Endothelial cell of umbilical vein (primary cell): ENCODE measurements around the gene CSNK2B. TPM values are rescaled to one million over a fixed set of nuclear protein-coding genes. Genes with fewer than 3 reads are reported as not detected.

Experiments
- BruUV-seq: library from RNA; stranded (reverse); fragments of 400-500 nt; replicated peaks from 2 replicates; lab custom pipeline; 2021; lab: Mats Ljungman, UMichigan
- CTCF ChIA-PET: fragments of 300-600, 350-600 bp; sonication (Branson Sonifier 250); formaldehyde crosslinking; loops from one replicate; lab custom pipeline; 2021; ENCODE audit warnings: antibody characterized with exemption, inconsistent platforms; lab: Charles Lee
- POLR2A ChIA-PET: fragments of 300-600, 350-600 bp; sonication (Branson Sonifier 250); formaldehyde crosslinking; loops from one replicate; lab custom pipeline; 2021; ENCODE audit warnings: antibody characterized with exemption, inconsistent platforms; lab: Charles Lee
- DNase-seq: peaks from one replicate; pipeline ENCODE4 v3.0.0-alpha.2; 2011; ENCODE audit warnings: low read depth, low spot score
- FAIRE-seq: peaks from 2 replicates; lab custom pipeline; 2011; peaks lifted over from hg19 to GRCh38; lab: Jason Lieb, UNC
- H2AFZ ChIP-seq: 2 replicates; pipeline ENCODE4 v1.6.0; 2012; ENCODE audit warnings: low read depth, low read length, control low read depth, inconsistent platforms
- H3K27ac ChIP-seq: 2 replicates; pipeline ENCODE4 v1.5.1; 2011; ENCODE audit warnings: low read depth, mild to moderate bottlenecking, control low read depth, low read length, moderate library complexity; ENCODE audit not compliant: insufficient read depth
- H3K27me3 ChIP-seq, 2 experiments: 2 replicates each; pipeline versions ENCODE4 v1.6.0 to v1.6.1; 2011; ENCODE audit warnings: low read length in 2 of 2, mixed read lengths in 1 of 2; ENCODE audit not compliant: control insufficient read depth in 2 of 2, insufficient read depth in 2 of 2
- H3K36me3 ChIP-seq, 2 experiments: 2 replicates in 1 of 2; 3 replicates in 1 of 2; pipeline ENCODE4 v1.5.1; 2011; ENCODE audit warnings: low read length in 2 of 2, mild to moderate bottlenecking in 1 of 2, moderate library complexity in 1 of 2; ENCODE audit not compliant: control insufficient read depth in 2 of 2, insufficient read depth in 2 of 2; ENCODE audit errors: extremely low read depth in 1 of 2
- H3K4me1 ChIP-seq: 3 replicates; pipeline ENCODE4 v1.5.1; 2011; ENCODE audit warnings: mild to moderate bottlenecking, low read length; ENCODE audit not compliant: control insufficient read depth, insufficient read depth; ENCODE audit errors: extremely low read depth
- H3K4me2 ChIP-seq: 2 replicates; pipeline ENCODE4 v1.6.1; 2011; ENCODE audit warnings: low read length, control low read depth, mixed read lengths; ENCODE audit not compliant: insufficient read depth
- H3K4me3 ChIP-seq, 3 experiments: fragments of 200-600 bp in 1 of 3; sonication (generic), shearing (Covaris generic) in 1 of 3; replicated peaks in 1 of 3; 2 replicates each; pipeline ENCODE4 v1.5.1; 2011 to 2016; ENCODE audit warnings: control low read depth in 3 of 3, low read length in 3 of 3, mild to moderate bottlenecking in 2 of 3, inconsistent platforms in 1 of 3, low read depth in 1 of 3, moderate library complexity in 1 of 3; ENCODE audit not compliant: insufficient read depth in 1 of 3
- H3K79me2 ChIP-seq: 2 replicates; pipeline ENCODE4 v1.6.0; 2012; ENCODE audit warnings: low read length, inconsistent platforms; ENCODE audit not compliant: control insufficient read depth, insufficient read depth
- H3K9ac ChIP-seq: replicated peaks from 2 replicates; pipeline ENCODE3; 2011; ENCODE audit warnings: low read length, control low read depth; ENCODE audit not compliant: insufficient read depth; ENCODE audit errors: extremely low read depth
- H3K9me1 ChIP-seq: replicated peaks from 3 replicates; pipeline ENCODE4 v1.6.0; 2011; ENCODE audit warnings: mild to moderate bottlenecking, low read length; ENCODE audit not compliant: control insufficient read depth, insufficient read depth; ENCODE audit errors: extremely low read depth
- H3K9me3 ChIP-seq: replicated peaks from 2 replicates; pipeline ENCODE4 v1.5.1; 2012; ENCODE audit warnings: low read length, inconsistent platforms; ENCODE audit not compliant: control insufficient read depth, insufficient read depth
- H4K20me1 ChIP-seq: replicated peaks from 2 replicates; pipeline ENCODE3; 2011; ENCODE audit warnings: mild to moderate bottlenecking, low read length; ENCODE audit not compliant: control insufficient read depth, insufficient read depth; ENCODE audit errors: extremely low read depth
- EZH2 ChIP-seq: IDR thresholded peaks from 2 replicates; pipeline ENCODE4 v1.6.1; 2012; ENCODE audit warnings: borderline replicate concordance, low read depth, mild to moderate bottlenecking, moderate library complexity, low read length, inconsistent platforms; ENCODE audit not compliant: severe bottlenecking
- FOS ChIP-seq: IDR thresholded peaks from 2 replicates; pipeline ENCODE4 v1.6.1; 2011; ENCODE audit warnings: mild to moderate bottlenecking, low read length, moderate library complexity, borderline replicate concordance; ENCODE audit not compliant: insufficient read depth
- GATA2 ChIP-seq: IDR thresholded peaks from 2 replicates; pipeline ENCODE4 v1.7.0; 2011; ENCODE audit warnings: low read depth, mild to moderate bottlenecking, moderate library complexity, mixed read lengths, low read length; ENCODE audit not compliant: insufficient read length, insufficient read depth
- JUN ChIP-seq: IDR thresholded peaks from 2 replicates; pipeline ENCODE4 v1.6.1; 2011; ENCODE audit warnings: borderline replicate concordance, low read depth; ENCODE audit not compliant: insufficient read length, insufficient read depth
- MYC ChIP-seq: IDR thresholded peaks from one replicate; pipeline ENCODE4 v1.6.1; 2011; ENCODE audit warnings: mild to moderate bottlenecking, low read depth, low read length
- POLR2A ChIP-seq: IDR thresholded peaks from 2 replicates; pipeline ENCODE4 v1.6.1; 2012; ENCODE audit warnings: low read depth, mild to moderate bottlenecking, control low read depth, low read length
- POLR2AphosphoS5 ChIP-seq: IDR thresholded peaks from 2 replicates; pipeline ENCODE4 v1.6.1; 2012; ENCODE audit warnings: low read depth, mild to moderate bottlenecking, control low read depth, low read length, moderate library complexity; ENCODE audit not compliant: insufficient read depth
- dilution Hi-C: fragments of 300-500 bp; cut with MboI; formaldehyde crosslinking; loops from one replicate; pipeline ENCODE4 v1.15.0; 2019; ENCODE audit warnings: low sequenced_read_pairs; ENCODE audit not compliant: extremely low pct_ligation_motif_present
- intact Hi-C: fragments of 100-400 bp; cut with micrococcal nuclease; formaldehyde crosslinking; loops from one replicate; pipeline ENCODE4 v1.10.0; 2022
- polyA plus RNA-seq, 4 experiments: library from polyadenylated mRNA; depleted of rRNA in 3 of 4; stranded (reverse) in 3 of 4; unstranded in 1 of 4; fragments of >200 nt; gene quantifications; 2 replicates each; pipeline versions ENCODE4 v1.2.1 to v1.2.3, GENCODE V29; 2011 to 2012; ENCODE audit warnings: missing spikeins in 1 of 4
- total RNA-seq: library from RNA; stranded (reverse); gene quantifications from 2 replicates; pipeline ENCODE4 v1.2.3, GENCODE V29; 2021
- TF ChIP-seq, protein P1 (sequence below), 2 donors: IDR thresholded peaks; 1 replicate in 1 of 2; 2 replicates in 1 of 2; pipeline ENCODE4 v1.5.1; 2011; ENCODE audit warnings: low read length in 2 of 2, mild to moderate bottlenecking in 2 of 2, moderate library complexity in 2 of 2, control low read depth in 1 of 2, inconsistent platforms in 1 of 2, low read depth in 1 of 2; ENCODE audit not compliant: insufficient read depth in 1 of 2; ENCODE audit errors: extremely low read depth in 1 of 2
- TF ChIP-seq, protein P2 (sequence below): IDR thresholded peaks from 2 replicates; pipeline ENCODE4 v1.6.1; 2011; ENCODE audit not compliant: insufficient read depth, insufficient read length

CSNK2B gene
- total and polyA plus RNA-seq, 2 donors (not counting 3 experiments of a cell fraction or from before 2014, with no cell fraction given), result 159 to 206 TPM

- peaks cover 0 to 34% of the 10 kb centered on the region in 2 experiments for H3K36me3 ChIP-seq
- no peak overlapping the region for H3K4me2 ChIP-seq
- dilution Hi-C loops (no loop called here), intact Hi-C loops (no loop called here)
- CTCF ChIA-PET, result interaction anchor here (1.0 to 2.1 kb wide), 2 partner anchors 13 to 143 kb away, joined by 3 to 5 read pairs; no protein-coding TSS in a partner anchor
- H3K9me3 ChIP-seq, result no peaks in the 10 kb centered on the region
- POLR2A ChIA-PET, result no interaction called here
- no peaks in the 10 kb centered on the region for H3K27me3 ChIP-seq
- H3K79me2 ChIP-seq, result no peaks in the 10 kb centered on the region
- no peak for FAIRE-seq
- no peak overlapping the region for H3K9ac ChIP-seq
- H2AFZ ChIP-seq, result no peak overlapping the region
- H4K20me1 ChIP-seq, result no peaks in the 10 kb centered on the region
- no peak overlapping the region for H3K27ac ChIP-seq
- peaks cover 12% of the 10 kb centered on the region for H3K4me1 ChIP-seq
- BruUV-seq, result no TSS peak
- DNase-seq, result no peak
- H3K4me3 ChIP-seq, result no peak overlapping the region
- TF ChIP-seq EZH2, result no peak
- H3K9me1 ChIP-seq, result no peaks in the 10 kb centered on the region
Measured at GRCh38 chr6:31686483-31686882, 20.6 kb downstream of the CSNK2B start.

DNA sequence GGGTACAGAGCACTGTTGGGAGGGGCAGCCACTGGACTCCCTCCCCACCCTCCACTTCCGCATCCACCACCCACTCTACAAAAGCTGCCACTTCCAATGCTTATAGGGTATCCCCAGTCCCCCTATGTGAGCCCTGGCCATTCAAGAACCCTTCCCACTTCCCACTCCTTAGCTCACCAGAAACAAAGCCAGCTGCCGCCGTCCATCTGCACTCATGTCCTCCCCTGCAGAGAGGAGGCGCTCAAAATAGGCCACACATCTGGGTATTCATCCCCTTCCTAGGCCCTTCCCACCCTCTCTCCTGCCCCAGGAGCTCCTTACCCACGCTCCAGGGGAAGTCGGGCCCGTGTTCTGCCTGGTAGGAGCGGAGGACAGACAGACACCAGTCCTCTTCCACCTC lies 21.4 kb downstream of the CSNK2B start:
- no peak overlapping the region for H3K4me2 ChIP-seq
- dilution Hi-C loops (no loop called here), intact Hi-C loops (no loop called here)
- H3K27me3 ChIP-seq, result no peaks in the 10 kb centered on the region
- no peaks in the 10 kb centered on the region for H3K79me2 ChIP-seq
- POLR2A ChIA-PET, result no interaction called here
- FAIRE-seq (no peak), DNase-seq (no peak)
- H3K36me3 ChIP-seq, result peaks cover 0 to 34% of the 10 kb centered on the region in 2 experiments
- no peak overlapping the region for H3K27ac ChIP-seq
- no peak overlapping the region for H2AFZ ChIP-seq
- no peak for TF ChIP-seq GATA2
- TF ChIP-seq POLR2A, result no peak
- TF ChIP-seq, protein P1, sequence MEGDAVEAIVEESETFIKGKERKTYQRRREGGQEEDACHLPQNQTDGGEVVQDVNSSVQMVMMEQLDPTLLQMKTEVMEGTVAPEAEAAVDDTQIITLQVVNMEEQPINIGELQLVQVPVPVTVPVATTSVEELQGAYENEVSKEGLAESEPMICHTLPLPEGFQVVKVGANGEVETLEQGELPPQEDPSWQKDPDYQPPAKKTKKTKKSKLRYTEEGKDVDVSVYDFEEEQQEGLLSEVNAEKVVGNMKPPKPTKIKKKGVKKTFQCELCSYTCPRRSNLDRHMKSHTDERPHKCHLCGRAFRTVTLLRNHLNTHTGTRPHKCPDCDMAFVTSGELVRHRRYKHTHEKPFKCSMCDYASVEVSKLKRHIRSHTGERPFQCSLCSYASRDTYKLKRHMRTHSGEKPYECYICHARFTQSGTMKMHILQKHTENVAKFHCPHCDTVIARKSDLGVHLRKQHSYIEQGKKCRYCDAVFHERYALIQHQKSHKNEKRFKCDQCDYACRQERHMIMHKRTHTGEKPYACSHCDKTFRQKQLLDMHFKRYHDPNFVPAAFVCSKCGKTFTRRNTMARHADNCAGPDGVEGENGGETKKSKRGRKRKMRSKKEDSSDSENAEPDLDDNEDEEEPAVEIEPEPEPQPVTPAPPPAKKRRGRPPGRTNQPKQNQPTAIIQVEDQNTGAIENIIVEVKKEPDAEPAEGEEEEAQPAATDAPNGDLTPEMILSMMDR (IDR thresholded peaks at IDR 0.05; ENCODE audit: extremely low read depth in 1 of 2, insufficient read depth in 1 of 2, low read depth in 1 of 2, low read length in 2 of 2), result no peak
- TF ChIP-seq EZH2, result no peak
- TF ChIP-seq JUN, result no peak
- no peak for TF ChIP-seq MYC
- TF ChIP-seq, protein P2, sequence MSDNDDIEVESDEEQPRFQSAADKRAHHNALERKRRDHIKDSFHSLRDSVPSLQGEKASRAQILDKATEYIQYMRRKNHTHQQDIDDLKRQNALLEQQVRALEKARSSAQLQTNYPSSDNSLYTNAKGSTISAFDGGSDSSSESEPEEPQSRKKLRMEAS, result no peak
- no peak for TF ChIP-seq FOS
- no peak for TF ChIP-seq POLR2AphosphoS5
- H3K4me3 ChIP-seq, result no peak overlapping the region
- no peaks in the 10 kb centered on the region for H3K9me1 ChIP-seq
- CTCF ChIA-PET, result interaction anchor here (1.0 to 2.1 kb wide), 2 partner anchors 14 to 142 kb away, joined by 3 to 5 read pairs; no protein-coding TSS in a partner anchor
- no TSS peak for BruUV-seq
- H3K9me3 ChIP-seq, result no peaks in the 10 kb centered on the region
- no peaks in the 10 kb centered on the region for H4K20me1 ChIP-seq
- H3K4me1 ChIP-seq, result peaks cover 10% of the 10 kb centered on the region
- no peak overlapping the region for H3K9ac ChIP-seq
